SH-SY5Y (cell line): ENCODE data around the gene GASK1A.

Source experiments
- GATA2 ChIP-seq: IDR thresholded peaks from 2 replicates; pipeline ENCODE4 v1.6.1; 2011; ENCODE audit warnings: mild to moderate bottlenecking, low read depth, low read length
- GATA3 ChIP-seq: IDR thresholded peaks from 2 replicates; pipeline ENCODE4 v1.6.1; 2011; ENCODE audit warnings: low read depth, mild to moderate bottlenecking, low read length, moderate library complexity

- TF ChIP-seq GATA2 (no peak), GATA3 (no peak)
Measured at GRCh38 chr3:43095370-43095769, 116.3 kb downstream of the GASK1A start.
